PC-9 (cell line): Measurements from ENCODE around the gene TINAG. TPM values are rescaled to one million over a fixed set of nuclear protein-coding genes. Genes with fewer than 3 reads are reported as not detected.

Experiments used
- BruUV-seq: library from RNA; stranded (reverse); fragments of 400-500 nt; replicated peaks from 2 replicates; lab custom pipeline; 2021; lab: Mats Ljungman, UMichigan
- CTCF ChIA-PET: fragments of 300-600 bp; sonication (Branson Sonifier 250); formaldehyde crosslinking; loops from one replicate; lab custom pipeline; 2022; ENCODE audit warnings: antibody characterized with exemption; lab: Charles Lee
- POLR2A ChIA-PET: fragments of 300-600 bp; sonication (Branson Sonifier 250); formaldehyde crosslinking; loops from one replicate; lab custom pipeline; 2022; ENCODE audit warnings: antibody characterized with exemption; ENCODE audit not compliant: unreplicated experiment; lab: Charles Lee
- DNase-seq, 2 experiments: peaks; one replicate each; pipeline versions ENCODE4 v3.0.0 to v3.0.0-alpha.2; 2015 to 2022; ENCODE audit warnings: mixed read lengths in 1 of 2
- H2AFZ ChIP-seq: fragments of 200-600 bp; sonication (generic); 2 replicates; pipeline ENCODE4 v1.8.1; 2017; ENCODE audit warnings: antibody characterized with exemption
- H3F3A ChIP-seq: fragments of 200-600 bp; sonication (generic); 2 replicates; pipeline ENCODE4 v1.8.1; 2017; ENCODE audit warnings: antibody characterized with exemption, mild to moderate bottlenecking, low read depth; ENCODE audit not compliant: insufficient read depth
- H3K27ac ChIP-seq: fragments of 200-600 bp; sonication (generic); 2 replicates; pipeline ENCODE4 v1.6.1; 2016; ENCODE audit warnings: mixed run types
- H3K27me3 ChIP-seq: fragments of 200-600 bp; sonication (generic); 2 replicates; pipeline ENCODE4 v1.6.1; 2016; ENCODE audit warnings: low read depth, mixed run types; ENCODE audit not compliant: insufficient read depth
- H3K36me3 ChIP-seq: fragments of 200-600 bp; sonication (generic); 2 replicates; pipeline ENCODE4 v1.6.1; 2016; ENCODE audit warnings: low read depth, mixed run types
- H3K4me1 ChIP-seq: fragments of 200-600 bp; sonication (generic); replicated peaks from 2 replicates; pipeline ENCODE4 v1.6.1; 2016; ENCODE audit warnings: mixed run types; ENCODE audit not compliant: insufficient read depth
- H3K4me2 ChIP-seq: fragments of 200-600 bp; sonication (generic); 2 replicates; pipeline ENCODE4 v1.6.1; 2017; ENCODE audit warnings: mixed run types
- H3K4me3 ChIP-seq: fragments of 200-600 bp; sonication (generic); 2 replicates; pipeline ENCODE4 v1.6.1; 2016; ENCODE audit warnings: mixed run types
- H3K79me2 ChIP-seq: fragments of 200-600 bp; sonication (generic); 2 replicates; pipeline ENCODE4 v1.6.1; 2017; ENCODE audit warnings: low read depth, mixed run types
- H3K9me2 ChIP-seq: fragments of 200-600 bp; sonication (generic); 2 replicates; pipeline ENCODE4 v1.8.1; 2017; ENCODE audit warnings: mild to moderate bottlenecking; ENCODE audit not compliant: insufficient read depth
- H3K9me3 ChIP-seq: fragments of 200-600 bp; sonication (generic); 2 replicates; pipeline ENCODE4 v1.8.1; 2016; ENCODE audit warnings: low read depth; ENCODE audit not compliant: insufficient read depth
- H4K20me1 ChIP-seq: fragments of 200-600 bp; sonication (generic); 2 replicates; pipeline ENCODE4 v1.8.1; 2017; ENCODE audit not compliant: insufficient read depth
- EZH2 ChIP-seq: fragments of 200-600 bp; sonication (generic); IDR thresholded peaks from 2 replicates; pipeline ENCODE4 v1.8.0; 2017; ENCODE audit warnings: antibody characterized with exemption, low read depth
- intact Hi-C: fragments of 100-400 bp; cut with micrococcal nuclease; formaldehyde crosslinking; loops from one replicate; pipeline ENCODE4 v1.10.0; 2022; ENCODE audit not compliant: unreplicated experiment
- total RNA-seq: library from RNA; stranded (reverse); gene quantifications from 2 replicates; pipeline ENCODE4 v1.2.3, GENCODE V29; 2021
- TF ChIP-seq, protein P1 (sequence below): fragments of 200-600 bp; sonication (generic); conservative IDR thresholded peaks from 2 replicates; pipeline ENCODE4 v1.6.1; 2017; ENCODE audit warnings: mixed run types, antibody characterized with exemption, mild to moderate bottlenecking, moderate library complexity

Gene TINAG
- total RNA-seq, 1 experiment from 2014 or later, result not detected

DNA sequence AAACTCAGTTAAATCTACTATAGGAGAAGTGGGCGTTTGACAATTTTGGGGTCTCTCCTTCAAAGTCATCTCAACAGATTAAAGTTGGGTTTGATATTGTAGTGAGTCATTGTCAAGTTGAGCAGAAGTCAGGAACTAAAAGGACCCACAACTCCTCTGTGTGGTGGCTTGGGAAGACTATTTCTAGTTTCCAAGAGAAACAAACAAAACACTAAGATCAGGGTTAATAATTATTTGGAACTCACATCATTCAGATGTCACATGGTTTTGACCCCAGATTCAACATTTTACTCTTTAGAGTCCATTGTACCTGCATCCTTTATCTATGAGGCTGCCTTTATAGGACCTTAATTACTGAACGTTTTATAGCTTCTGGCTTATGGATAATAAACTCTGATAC is 45.3 kb upstream of the TINAG start:
- Histone ChIP-seq H3K79me2 (no peaks in the 10 kb centered on the region), H3F3A (no peaks in the 10 kb centered on the region), H3K27ac (no peak overlapping the region), H2AFZ (0 out of 2 replicates have a peak overlapping the region, but pooled peaks have one; percentile 60), H3K9me3 (no peaks in the 10 kb centered on the region), H3K4me3 (no peak overlapping the region), H4K20me1 (no peaks in the 10 kb centered on the region), H3K4me1 (no peaks in the 10 kb centered on the region), H3K27me3 (no peaks in the 10 kb centered on the region), H3K36me3 (no peaks in the 10 kb centered on the region), H3K4me2 (no peak overlapping the region), H3K9me2 (no peaks in the 10 kb centered on the region)
- no peak for TF ChIP-seq EZH2
- TF ChIP-seq, protein P1, sequence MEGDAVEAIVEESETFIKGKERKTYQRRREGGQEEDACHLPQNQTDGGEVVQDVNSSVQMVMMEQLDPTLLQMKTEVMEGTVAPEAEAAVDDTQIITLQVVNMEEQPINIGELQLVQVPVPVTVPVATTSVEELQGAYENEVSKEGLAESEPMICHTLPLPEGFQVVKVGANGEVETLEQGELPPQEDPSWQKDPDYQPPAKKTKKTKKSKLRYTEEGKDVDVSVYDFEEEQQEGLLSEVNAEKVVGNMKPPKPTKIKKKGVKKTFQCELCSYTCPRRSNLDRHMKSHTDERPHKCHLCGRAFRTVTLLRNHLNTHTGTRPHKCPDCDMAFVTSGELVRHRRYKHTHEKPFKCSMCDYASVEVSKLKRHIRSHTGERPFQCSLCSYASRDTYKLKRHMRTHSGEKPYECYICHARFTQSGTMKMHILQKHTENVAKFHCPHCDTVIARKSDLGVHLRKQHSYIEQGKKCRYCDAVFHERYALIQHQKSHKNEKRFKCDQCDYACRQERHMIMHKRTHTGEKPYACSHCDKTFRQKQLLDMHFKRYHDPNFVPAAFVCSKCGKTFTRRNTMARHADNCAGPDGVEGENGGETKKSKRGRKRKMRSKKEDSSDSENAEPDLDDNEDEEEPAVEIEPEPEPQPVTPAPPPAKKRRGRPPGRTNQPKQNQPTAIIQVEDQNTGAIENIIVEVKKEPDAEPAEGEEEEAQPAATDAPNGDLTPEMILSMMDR, result no peak
- POLR2A ChIA-PET, result no interaction called here
- BruUV-seq, result no TSS peak
- no peak for DNase-seq
- CTCF ChIA-PET, result no interaction called here
- intact Hi-C loops, result no loop called here

- CTCF ChIA-PET, result interaction anchor here (0.5 kb wide), 1 partner anchor 279 kb away, joined by 3 read pairs; no protein-coding TSS in a partner anchor
- H3K79me2 ChIP-seq, result no peaks in the 10 kb centered on the region
- H3K9me2 ChIP-seq, result no peaks in the 10 kb centered on the region
- no peaks in the 10 kb centered on the region for H3K36me3 ChIP-seq
- H3K9me3 ChIP-seq, result no peaks in the 10 kb centered on the region
- H3K4me3 ChIP-seq, result no peak overlapping the region
- no peaks in the 10 kb centered on the region for H3K27me3 ChIP-seq
- no peaks in the 10 kb centered on the region for H4K20me1 ChIP-seq
- H2AFZ ChIP-seq, result 0 out of 2 replicates have a peak overlapping the region, but pooled peaks have one; percentile 17
- intact Hi-C loops, result no loop called here
- no peak overlapping the region for H3K27ac ChIP-seq
- H3K4me2 ChIP-seq, result no peak overlapping the region
- no TSS peak for BruUV-seq
- H3F3A ChIP-seq, result no peaks in the 10 kb centered on the region
- no peak for TF ChIP-seq EZH2
- TF ChIP-seq, protein P1, result no peak
- no peak for DNase-seq
- POLR2A ChIA-PET, result no interaction called here
- no peaks in the 10 kb centered on the region for H3K4me1 ChIP-seq
These were observed 43.5 kb upstream of the TINAG start for GRCh38 chr6:54264581-54265272.

GRCh38 chr6:54266400-54266923 is 41.8 kb upstream of the TINAG start:
- TF ChIP-seq EZH2, result no peak
- TF ChIP-seq, protein P1, result no peak
- H3K9me3 ChIP-seq, result no peaks in the 10 kb centered on the region
- no peaks in the 10 kb centered on the region for H3F3A ChIP-seq
- H3K4me2 ChIP-seq, result no peak overlapping the region
- H3K4me3 ChIP-seq, result no peak overlapping the region
- H3K79me2 ChIP-seq, result no peaks in the 10 kb centered on the region
- no TSS peak for BruUV-seq
- H4K20me1 ChIP-seq, result no peaks in the 10 kb centered on the region
- DNase-seq, result no peak
- no peaks in the 10 kb centered on the region for H3K9me2 ChIP-seq
- intact Hi-C loops, result loop anchor here (2.0 kb wide), 1 partner anchor 280 kb away; no protein-coding TSS in a partner anchor
- ChIA-PET POLR2A (no interaction called here), CTCF (interaction anchor here (1.4 kb wide), 1 partner anchor 280 kb away, joined by 4 read pairs; no protein-coding TSS in a partner anchor)
- H3K36me3 ChIP-seq, result no peaks in the 10 kb centered on the region
- no peak overlapping the region for H2AFZ ChIP-seq
- H3K27me3 ChIP-seq, result no peaks in the 10 kb centered on the region
- no peaks in the 10 kb centered on the region for H3K4me1 ChIP-seq
- no peak overlapping the region for H3K27ac ChIP-seq
